Measurements from ENCODE around the gene CPT1A.

Gene CPT1A

DNA sequence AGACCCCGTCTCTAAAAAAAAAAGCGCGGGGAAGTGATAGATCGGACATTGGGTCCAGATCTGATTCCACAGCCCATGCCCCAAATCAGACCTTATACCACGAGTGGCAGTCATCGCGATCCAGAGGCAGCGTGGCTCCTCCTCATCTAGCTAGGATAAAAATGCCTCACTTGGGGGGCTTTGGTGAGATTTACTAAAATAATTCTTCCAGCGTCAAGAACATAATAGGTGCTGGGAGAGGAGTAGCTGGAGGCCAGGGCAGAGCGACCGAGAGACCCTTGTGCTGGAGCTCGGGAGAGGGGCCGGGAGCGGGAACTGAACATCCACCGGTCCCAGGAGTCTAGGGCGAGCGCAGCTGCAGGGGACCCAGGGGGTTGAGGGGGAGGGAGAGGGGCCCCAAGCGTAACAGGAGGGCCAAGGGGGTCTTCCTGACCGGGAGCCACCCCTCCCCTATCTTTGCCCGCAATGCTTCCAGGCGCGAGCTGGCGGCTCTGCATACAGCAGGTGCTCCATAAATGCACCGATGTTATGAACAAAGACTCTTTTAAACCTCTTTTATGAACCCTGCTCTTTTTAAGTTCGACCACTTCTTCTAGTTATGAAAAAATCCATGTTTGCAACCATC lies 823 bp upstream of the CPT1A start:
- TF ChIP-seq GATA2 (IDR thresholded peaks at IDR 0.05; ENCODE audit: low read depth, low read length) (no peak), GATA3 (IDR thresholded peaks at IDR 0.05; ENCODE audit: low read depth, low read length) (no peak)

DNA sequence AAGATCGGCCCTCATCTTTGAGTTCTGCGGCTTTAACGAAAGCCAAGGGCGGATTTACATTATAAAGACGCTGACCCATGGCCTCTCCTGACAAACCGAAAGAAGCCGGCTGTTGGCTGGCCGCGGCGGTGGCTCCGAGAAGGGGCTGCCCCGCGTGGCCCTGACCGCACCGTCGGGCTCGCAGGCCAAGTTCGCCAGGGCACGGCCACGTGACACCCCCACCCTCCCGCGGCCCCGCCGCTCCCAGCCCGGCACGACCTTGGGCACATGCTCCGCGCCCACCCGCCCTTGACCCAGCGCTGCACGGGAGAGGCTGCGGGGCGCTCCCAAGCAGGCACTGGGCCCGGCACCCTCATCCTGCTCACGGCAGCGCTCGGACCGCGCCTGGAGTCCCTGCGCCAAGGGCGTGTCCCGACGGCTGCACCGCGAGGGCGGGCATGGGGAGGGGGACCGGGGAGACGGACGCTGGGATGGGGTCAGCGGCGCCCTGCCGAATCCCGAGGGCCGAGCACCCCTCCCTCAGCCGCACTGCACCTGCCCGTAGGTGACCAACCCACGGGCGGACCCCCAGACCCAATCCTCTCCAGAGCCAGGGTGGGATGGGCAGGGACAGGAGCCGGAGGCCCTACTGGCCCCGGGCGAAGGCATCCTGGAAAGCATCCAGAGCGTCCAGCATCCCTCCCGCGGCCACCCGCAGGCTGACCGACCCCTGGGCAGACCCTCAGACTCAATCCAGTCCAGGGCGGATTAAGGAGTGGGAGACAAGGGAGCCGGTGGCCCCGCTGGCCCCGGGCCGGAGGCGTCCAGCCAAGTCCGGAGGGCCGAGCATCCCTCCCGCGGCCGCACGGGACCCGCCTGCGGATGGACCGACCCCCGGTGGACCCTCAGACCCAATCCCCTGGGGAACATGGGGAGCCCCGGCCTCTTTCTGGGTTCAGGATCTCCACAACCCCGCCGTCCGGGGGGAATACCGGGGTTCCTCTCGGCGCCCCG lies 759 bp downstream of the CPT1A start:
- TF ChIP-seq GATA2 (IDR thresholded peaks at IDR 0.05; ENCODE audit: low read depth, low read length) (no peak), GATA3 (IDR thresholded peaks at IDR 0.05; ENCODE audit: low read depth, low read length) (no peak)

DNA sequence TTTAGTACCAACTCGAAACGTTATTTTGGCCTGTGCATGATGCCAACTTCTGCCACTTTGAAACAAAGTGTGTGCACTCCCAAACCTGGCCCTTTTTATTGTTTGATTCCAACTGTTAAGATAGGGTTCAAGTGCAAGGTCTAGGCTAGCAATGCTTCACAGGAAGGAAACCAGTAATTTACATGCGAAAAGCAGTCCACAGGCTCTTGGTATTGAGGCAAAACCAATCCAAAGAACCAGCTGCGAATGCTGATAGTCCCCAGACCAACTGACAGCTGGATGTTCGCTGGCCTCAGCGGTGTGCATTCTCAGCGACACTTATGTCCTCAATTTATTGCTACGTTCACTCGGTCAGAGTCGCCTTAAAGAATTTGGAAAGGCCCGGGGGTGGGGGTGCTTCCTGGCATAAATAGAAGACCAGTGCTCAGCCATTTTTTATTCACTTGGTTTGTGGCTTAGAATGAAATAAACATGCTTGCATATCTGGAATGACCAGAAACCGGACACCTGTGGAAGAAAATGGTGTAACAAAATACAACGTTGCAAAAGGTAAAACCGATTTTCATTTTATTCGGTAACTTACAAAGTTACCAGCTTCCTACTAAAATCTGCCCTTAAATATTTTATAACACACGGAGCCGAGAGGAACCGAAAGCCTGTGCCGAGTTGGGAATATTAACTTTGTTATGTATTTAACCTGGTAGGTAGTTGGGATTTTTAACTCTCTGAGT lies 1.6 kb downstream of the CPT1A start:
- no peak for TF ChIP-seq GATA3 (IDR thresholded peaks at IDR 0.05; ENCODE audit: low read depth, low read length)
- no peak for TF ChIP-seq GATA2 (IDR thresholded peaks at IDR 0.05; ENCODE audit: low read depth, low read length)

DNA sequence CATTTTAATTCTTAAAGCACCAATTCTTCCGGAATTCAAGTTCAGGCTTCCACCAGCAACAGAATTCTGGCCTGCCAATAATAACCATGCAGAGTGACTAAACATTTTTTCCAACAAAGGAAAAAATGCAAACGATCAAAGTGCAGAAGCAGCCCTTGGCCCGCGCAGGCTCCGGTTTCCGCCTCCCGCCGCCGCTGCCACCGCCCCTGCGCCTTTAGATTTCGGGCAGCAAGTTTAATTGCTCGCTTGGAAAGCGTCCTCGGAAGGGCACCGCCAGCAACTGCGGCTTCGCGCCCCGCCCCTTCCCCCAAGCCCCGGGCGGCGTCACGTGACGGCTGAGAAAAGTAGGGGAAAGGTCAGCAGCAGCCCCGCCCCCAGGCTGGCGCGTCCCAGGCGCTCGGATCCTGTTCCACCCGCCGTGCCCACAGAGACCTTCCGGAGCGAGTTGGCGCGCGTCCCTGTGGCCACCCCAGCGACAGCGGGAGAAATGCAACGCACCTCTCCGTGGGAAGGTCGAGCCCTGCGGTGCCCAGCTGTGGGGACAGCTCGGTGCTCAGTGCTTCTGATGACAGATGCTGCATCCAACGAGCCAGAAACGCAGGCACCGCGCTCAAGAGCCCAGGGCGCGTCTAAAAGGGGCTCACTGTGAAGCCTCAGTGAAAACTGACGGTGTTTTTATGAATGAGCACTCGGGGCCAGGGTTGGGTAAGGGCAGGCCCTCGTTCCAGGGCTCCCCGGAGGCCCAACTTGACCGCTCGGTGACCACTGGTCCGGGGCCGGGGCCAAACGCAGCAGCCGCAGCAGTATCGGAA lies 2.5 kb downstream of the CPT1A start:
- no peak for TF ChIP-seq GATA3 (IDR thresholded peaks at IDR 0.05; ENCODE audit: low read depth, low read length)

DNA sequence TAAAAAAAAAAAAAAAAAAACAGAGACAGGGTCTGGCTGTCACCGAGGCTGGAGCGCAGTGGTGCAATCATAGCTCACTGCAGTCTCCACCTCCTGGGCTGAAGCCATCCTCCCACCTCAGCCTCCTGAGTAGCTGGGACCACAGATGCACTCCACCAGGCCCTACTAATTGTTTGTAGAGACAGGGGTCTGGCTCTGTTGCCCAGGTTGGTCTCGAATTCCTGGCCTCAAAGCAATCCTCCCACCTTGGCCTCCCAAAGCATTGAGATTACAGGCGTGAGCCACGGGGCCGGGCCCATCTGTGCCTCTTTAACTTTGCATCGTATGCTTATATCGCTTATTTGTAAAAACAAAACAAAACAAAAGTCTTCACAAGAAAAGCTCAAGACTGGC lies 3.1 kb downstream of the CPT1A start:
- TF ChIP-seq GATA3 (IDR thresholded peaks at IDR 0.05; ENCODE audit: low read depth, low read length) (no peak), GATA2 (IDR thresholded peaks at IDR 0.05; ENCODE audit: low read depth, low read length) (no peak)

DNA sequence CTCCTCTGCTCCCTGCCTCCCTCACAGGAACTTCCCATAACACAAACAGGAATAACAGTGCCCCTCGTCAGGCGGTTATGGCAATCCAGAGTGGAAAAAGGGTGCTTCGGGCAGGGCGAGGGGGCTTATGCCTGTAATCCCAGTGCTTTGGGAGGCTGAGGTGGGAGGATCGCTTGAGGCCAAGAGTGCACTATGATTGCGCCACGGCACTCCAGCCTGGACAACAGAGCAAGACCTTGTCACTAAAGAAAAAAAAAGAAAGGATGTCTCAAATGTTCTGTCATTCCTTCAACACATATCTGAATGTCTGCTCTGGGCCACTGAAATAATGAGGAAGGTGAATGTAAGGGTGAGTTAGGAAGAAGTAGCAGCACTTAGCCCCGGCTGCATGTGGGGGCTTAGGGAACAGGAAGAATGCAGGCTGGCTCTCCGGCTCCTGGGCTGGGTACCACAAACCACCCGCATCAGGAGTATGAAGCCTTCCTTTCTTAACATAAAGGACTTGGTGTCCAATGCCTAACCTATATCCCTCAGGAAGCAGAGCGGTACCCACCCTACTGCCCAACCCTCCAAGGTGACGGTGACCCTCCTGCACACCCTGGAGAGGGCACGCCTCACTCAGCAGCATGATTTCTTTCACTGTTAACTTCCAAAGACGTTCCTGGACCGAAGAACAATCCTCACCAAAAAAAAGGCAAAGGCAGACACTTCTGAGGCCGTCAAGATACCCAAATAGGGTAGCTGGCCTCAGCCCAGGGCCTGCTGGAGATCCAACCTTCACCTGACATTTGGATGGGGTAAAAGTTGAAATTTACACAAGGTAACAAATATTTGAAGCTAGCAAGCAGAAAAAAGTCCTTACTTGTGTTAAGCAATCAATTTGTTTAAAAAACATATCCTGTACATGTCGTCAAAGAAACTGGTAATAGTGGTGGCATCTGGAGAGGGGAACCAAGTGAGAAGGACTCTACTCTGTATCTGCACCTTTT lies 3.8 kb downstream of the CPT1A start:
- no peak for TF ChIP-seq GATA3 (IDR thresholded peaks at IDR 0.05; ENCODE audit: low read depth, low read length)
- no peak for TF ChIP-seq GATA2 (IDR thresholded peaks at IDR 0.05; ENCODE audit: low read depth, low read length)

DNA sequence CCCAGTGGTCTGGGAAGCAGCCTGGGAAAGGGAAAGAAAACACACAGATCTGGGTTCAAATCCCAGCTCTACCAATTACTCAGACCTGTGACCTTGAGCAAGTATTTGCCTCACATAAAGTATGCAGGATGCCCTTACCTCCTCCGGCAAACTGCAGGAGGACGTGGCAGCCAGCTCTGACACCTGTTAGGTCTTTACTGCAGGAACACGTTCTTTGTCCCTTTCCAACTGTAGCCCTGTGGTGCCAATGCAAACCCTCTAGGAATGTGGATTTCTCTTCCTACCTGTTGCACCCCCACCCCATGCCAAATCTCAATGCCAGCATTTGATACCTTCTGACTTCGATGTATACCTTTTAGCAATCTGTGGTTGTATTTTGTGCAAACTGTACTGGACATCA lies 6.0 kb downstream of the CPT1A start:
- TF ChIP-seq GATA2 (IDR thresholded peaks at IDR 0.05; ENCODE audit: low read depth, low read length) (no peak), GATA3 (IDR thresholded peaks at IDR 0.05; ENCODE audit: low read depth, low read length) (no peak)

DNA sequence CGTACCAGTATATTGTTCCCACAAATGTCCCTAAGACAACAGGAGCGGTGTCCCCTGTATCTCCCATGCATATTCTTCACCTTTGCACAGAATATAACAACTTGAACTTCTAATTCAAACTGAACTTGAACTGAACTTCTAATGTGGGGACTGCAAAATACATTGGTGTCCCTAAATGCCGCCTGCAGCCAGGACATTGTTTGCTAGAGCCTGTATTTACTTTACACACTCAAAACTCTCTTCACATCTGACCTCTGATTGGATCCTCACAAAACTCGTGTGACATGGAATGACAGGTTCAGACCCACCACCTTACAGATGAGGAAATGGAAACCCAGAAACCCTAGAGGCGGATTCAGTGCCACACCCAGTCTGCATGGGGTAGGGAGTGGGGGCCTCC lies 6.4 kb downstream of the CPT1A start:
- TF ChIP-seq GATA3 (IDR thresholded peaks at IDR 0.05; ENCODE audit: low read depth, low read length) (no peak), GATA2 (IDR thresholded peaks at IDR 0.05; ENCODE audit: low read depth, low read length) (no peak)

DNA sequence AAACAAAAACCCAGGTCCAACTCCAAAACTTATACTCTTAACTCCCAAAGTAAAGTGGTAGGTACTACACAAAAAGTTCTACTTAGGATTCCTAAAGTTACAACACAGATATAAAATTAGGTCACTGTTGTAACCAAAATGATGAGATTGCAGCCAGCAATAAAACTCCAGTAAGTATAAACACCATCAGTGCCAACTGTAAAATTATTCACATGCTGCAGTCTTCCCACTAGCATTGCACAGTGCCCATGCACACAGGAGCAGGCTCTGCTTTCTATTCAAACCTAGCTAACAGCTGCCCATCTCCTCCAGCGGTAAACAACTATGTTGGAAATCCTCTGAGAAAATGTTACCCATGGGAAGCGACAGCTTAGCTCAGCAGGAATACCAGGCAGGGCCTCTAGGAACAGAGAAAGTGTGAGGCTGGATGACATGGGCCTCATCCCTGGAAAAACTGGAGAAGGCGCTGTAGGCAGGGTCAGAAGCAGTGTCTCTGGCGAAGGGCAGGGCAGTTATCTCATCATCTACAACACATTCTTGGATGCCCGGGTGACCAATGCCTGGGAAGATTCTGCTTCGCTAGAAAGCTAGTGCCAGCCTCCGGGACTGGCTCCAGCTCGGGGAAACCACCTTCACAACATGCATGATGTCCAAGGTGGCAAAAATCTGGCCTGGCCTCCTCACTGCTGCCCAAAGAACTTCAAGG lies 9.1 kb downstream of the CPT1A start:
- TF ChIP-seq GATA3 (IDR thresholded peaks at IDR 0.05; ENCODE audit: low read depth, low read length) = no peak
- TF ChIP-seq GATA2 (IDR thresholded peaks at IDR 0.05; ENCODE audit: low read depth, low read length) = peak; percentile 76

DNA sequence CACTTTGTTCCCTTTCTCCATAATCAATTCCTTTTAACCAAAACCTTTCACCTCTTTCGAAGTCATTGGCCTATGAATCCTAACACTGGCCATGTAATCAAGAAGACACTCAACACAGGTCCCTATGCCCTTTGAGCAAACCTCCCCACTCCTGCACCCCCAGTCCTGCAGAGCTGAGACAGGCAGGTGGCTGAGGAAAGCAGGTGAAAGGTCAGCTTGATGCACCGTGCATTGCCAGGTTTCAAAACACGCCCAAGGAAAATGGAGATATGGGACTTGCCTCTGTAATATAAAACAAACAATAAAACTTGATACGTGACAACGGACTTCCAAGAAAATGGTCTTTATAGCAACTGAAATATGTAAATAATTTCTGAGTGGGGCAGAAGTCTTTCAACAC lies 10.6 kb downstream of the CPT1A start:
- no peak for TF ChIP-seq GATA2 (IDR thresholded peaks at IDR 0.05; ENCODE audit: low read depth, low read length)
- TF ChIP-seq GATA3 (IDR thresholded peaks at IDR 0.05; ENCODE audit: low read depth, low read length) = no peak

DNA sequence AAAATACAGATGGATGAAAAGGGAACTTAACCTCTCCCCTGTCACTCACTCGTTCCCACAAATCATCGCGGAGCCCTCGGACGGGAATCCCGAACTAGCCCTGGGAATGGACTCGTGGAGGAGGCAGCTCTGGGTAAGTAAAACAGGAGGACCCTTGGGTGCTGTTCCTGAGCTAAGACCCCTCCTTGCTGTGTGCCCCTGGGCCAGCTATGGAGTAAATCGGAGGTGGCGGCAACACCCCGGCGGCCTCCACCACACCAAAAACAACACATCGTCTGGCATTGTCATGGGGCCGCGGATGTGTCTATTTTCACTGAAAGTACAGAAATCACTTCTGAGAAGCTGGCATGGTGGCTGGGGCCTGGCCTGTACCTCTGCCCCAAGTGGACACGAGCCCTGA lies 12.1 kb downstream of the CPT1A start:
- no peak for TF ChIP-seq GATA2 (IDR thresholded peaks at IDR 0.05; ENCODE audit: low read depth, low read length)
- TF ChIP-seq GATA3 (IDR thresholded peaks at IDR 0.05; ENCODE audit: low read depth, low read length) = no peak

DNA sequence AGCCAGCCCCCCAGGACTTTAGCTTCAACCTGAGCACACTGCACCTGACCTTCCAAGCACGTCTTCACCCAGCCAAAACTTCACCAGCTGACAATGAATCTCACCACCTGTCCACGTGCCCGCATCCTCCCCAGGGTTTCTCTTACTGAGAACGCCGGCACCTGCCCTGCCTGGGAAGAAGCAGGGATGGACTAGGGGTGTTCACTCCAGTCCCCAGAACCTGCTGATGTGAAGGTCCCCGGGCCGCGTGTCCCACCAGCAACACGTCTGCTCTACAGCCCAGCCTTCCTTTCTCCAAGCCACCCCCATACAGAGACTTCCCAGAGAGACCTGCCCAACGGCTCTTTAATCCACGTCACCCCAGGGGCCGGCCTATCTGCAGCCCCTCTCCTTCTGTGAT lies 12.8 kb downstream of the CPT1A start:
- no peak for TF ChIP-seq GATA3 (IDR thresholded peaks at IDR 0.05; ENCODE audit: low read depth, low read length)
- TF ChIP-seq GATA2 (IDR thresholded peaks at IDR 0.05; ENCODE audit: low read depth, low read length) = no peak

All from SH-SY5Y (cell line).